SK-N-SH (cell line): ENCODE data around the gene ZNF407. TPM values are rescaled to one million over a fixed set of nuclear protein-coding genes. Genes with fewer than 3 reads are reported as not detected.

Source experiments
- CTCF ChIA-PET: fragments of 300-600, 350-600 bp; formaldehyde crosslinking; extraction: SDS; loops from one replicate; lab custom pipeline; 2021; lab: Yijun Ruan, JAX
- POLR2A ChIA-PET: fragments of 350-600 bp; sonication (Branson Sonifier 250); formaldehyde crosslinking; extraction: SDS; loops from one replicate; lab custom pipeline; 2020; ENCODE audit warnings: antibody characterized with exemption, inconsistent platforms; lab: Yijun Ruan, JAX
- DNase-seq: peaks from one replicate; pipeline ENCODE4 v3.0.0; 2012
- H2AFZ ChIP-seq: fragments of 200-600 bp; sonication (generic); 2 replicates; pipeline ENCODE4 v1.8.1; 2016; ENCODE audit warnings: antibody characterized with exemption, mild to moderate bottlenecking, low read depth
- H3F3A ChIP-seq: fragments of 200-600 bp; sonication (generic); replicated peaks from 2 replicates; pipeline ENCODE3; 2016; ENCODE audit warnings: antibody characterized with exemption, mild to moderate bottlenecking; ENCODE audit not compliant: insufficient read depth
- H3K27ac ChIP-seq, 2 experiments: fragments of 200-500 bp in 1 of 2; fragments of 200-600 bp in 1 of 2; sonication (Bioruptor generic) in 1 of 2; sonication (generic), shearing (Covaris generic) in 1 of 2; 2 replicates each; pipeline versions ENCODE4 v1.5.1 to v1.6.1; 2014 to 2016; ENCODE audit warnings: low read depth in 2 of 2, inconsistent platforms in 1 of 2, low read length in 1 of 2, mild to moderate bottlenecking in 1 of 2, mixed read lengths in 1 of 2
- H3K27me3 ChIP-seq: fragments of 200-600 bp; sonication (generic), shearing (Covaris generic); 2 replicates; pipeline ENCODE4 v1.6.1; 2016; ENCODE audit warnings: mixed run types; ENCODE audit not compliant: insufficient read depth
- H3K36me3 ChIP-seq, 2 experiments: fragments of 200-500 bp in 1 of 2; fragments of 200-600 bp in 1 of 2; sonication (Bioruptor generic) in 1 of 2; sonication (generic) in 1 of 2; replicated peaks in 1 of 2; 2 replicates each; pipeline versions ENCODE3 to v1.5.1; 2014 to 2016; ENCODE audit warnings: low read length in 1 of 2, mild to moderate bottlenecking in 1 of 2; ENCODE audit not compliant: insufficient read depth in 2 of 2, control insufficient read depth in 1 of 2
- H3K4me1 ChIP-seq, 2 experiments: fragments of 200-500 bp in 1 of 2; fragments of 200-600 bp in 1 of 2; sonication (Bioruptor generic) in 1 of 2; sonication (generic), shearing (Covaris generic) in 1 of 2; 2 replicates each; pipeline versions ENCODE4 v1.5.1 to v1.6.1; 2014 to 2016; ENCODE audit warnings: low read depth in 1 of 2, low read length in 1 of 2, mixed run types in 1 of 2; ENCODE audit not compliant: insufficient read depth in 2 of 2, control insufficient read depth in 1 of 2
- H3K4me2 ChIP-seq: fragments of 200-600 bp; sonication (generic), shearing (Covaris generic); 2 replicates; pipeline ENCODE4 v1.6.1; 2017; ENCODE audit warnings: mixed run types
- H3K4me3 ChIP-seq, 2 experiments: fragments of 200-500 bp in 1 of 2; fragments of 200-600 bp in 1 of 2; sonication (Bioruptor generic) in 1 of 2; sonication (generic), shearing (Covaris generic) in 1 of 2; 2 replicates each; pipeline versions ENCODE4 v1.5.1 to v1.8.1; 2014 to 2016; ENCODE audit warnings: low read depth in 2 of 2, inconsistent platforms in 1 of 2, low read length in 1 of 2, mild to moderate bottlenecking in 1 of 2, mixed read lengths in 1 of 2, moderate library complexity in 1 of 2
- H3K79me2 ChIP-seq: fragments of 200-600 bp; sonication (generic); 2 replicates; pipeline ENCODE4 v1.8.1; 2017; ENCODE audit warnings: mild to moderate bottlenecking; ENCODE audit not compliant: insufficient read depth
- H3K9ac ChIP-seq: fragments of 200-600 bp; sonication (generic); 2 replicates; pipeline ENCODE4 v1.6.1; 2017; ENCODE audit warnings: mixed run types
- H3K9me2 ChIP-seq: fragments of 200-600 bp; sonication (generic); 2 replicates; pipeline ENCODE4 v1.6.1; 2017; ENCODE audit warnings: mixed run types
- H3K9me3 ChIP-seq: fragments of 200-600 bp; sonication (generic); 2 replicates; pipeline ENCODE4 v1.6.1; 2017; ENCODE audit warnings: mixed run types, mild to moderate bottlenecking, moderate library complexity
- H4K20me1 ChIP-seq: fragments of 200-600 bp; sonication (generic); 2 replicates; pipeline ENCODE4 v1.6.1; 2017; ENCODE audit warnings: mild to moderate bottlenecking, mixed run types; ENCODE audit not compliant: insufficient read depth
- CHD2 ChIP-seq: fragments of 150-350 bp; IDR thresholded peaks from 2 replicates; pipeline ENCODE4 v1.6.1; 2018; ENCODE audit warnings: low read length; ENCODE audit not compliant: partially characterized antibody
- ELF1 ChIP-seq: IDR thresholded peaks from 2 replicates; pipeline ENCODE4 v1.4.0; 2012
- EP300 ChIP-seq, 2 experiments: IDR thresholded peaks; 2 replicates each; pipeline versions ENCODE4 v1.4.0 to v1.6.1; 2012; ENCODE audit warnings: borderline replicate concordance in 1 of 2, low read depth in 1 of 2, low read length in 1 of 2
- EZH2phosphoT487 ChIP-seq: fragments of 200-600 bp; sonication (generic); IDR thresholded peaks from 2 replicates; pipeline ENCODE4 v1.6.1; 2017; ENCODE audit warnings: low read depth, mixed run types, mild to moderate bottlenecking, antibody characterized with exemption, moderate library complexity, borderline replicate concordance
- FOXJ3 ChIP-seq: sonication (generic); formaldehyde crosslinking; IDR thresholded peaks from 2 replicates; pipeline ENCODE4 v1.5.1; 2020; ENCODE audit warnings: mild to moderate bottlenecking, missing genetic modification reagents
- FOXM1 ChIP-seq: IDR thresholded peaks from 2 replicates; pipeline ENCODE4 v1.4.0; 2012; ENCODE audit warnings: low read depth, mild to moderate bottlenecking
- MAX ChIP-seq: IDR thresholded peaks from 2 replicates; pipeline ENCODE4 v1.4.0; 2012; ENCODE audit warnings: low read depth
- NFIC ChIP-seq: IDR thresholded peaks from 2 replicates; pipeline ENCODE4 v1.4.0; 2012; ENCODE audit warnings: borderline replicate concordance
- NRF1 ChIP-seq: IDR thresholded peaks from 2 replicates; pipeline ENCODE4 v1.6.1; 2012; ENCODE audit warnings: low read depth, mild to moderate bottlenecking, low read length
- POLR2AphosphoS5 ChIP-seq: IDR thresholded peaks from 2 replicates; pipeline ENCODE4 v1.6.1; 2012; ENCODE audit warnings: low read depth, low read length
- RCOR1 ChIP-seq: fragments of 150-350 bp; IDR thresholded peaks from 2 replicates; pipeline ENCODE4 v1.6.1; 2017; ENCODE audit warnings: antibody characterized with exemption, low read length
- RFX5 ChIP-seq: IDR thresholded peaks from 2 replicates; pipeline ENCODE4 v1.6.1; 2012; ENCODE audit warnings: mild to moderate bottlenecking, improper control_type of control experiment, low read length
- SIN3A ChIP-seq: IDR thresholded peaks from 2 replicates; pipeline ENCODE4 v1.6.1; 2012; ENCODE audit warnings: low read depth, mild to moderate bottlenecking, low read length, moderate library complexity, borderline replicate concordance
- TAF1 ChIP-seq: IDR thresholded peaks from 2 replicates; pipeline ENCODE4 v1.6.1; 2012; ENCODE audit warnings: low read depth, mild to moderate bottlenecking, low read length, moderate library complexity, borderline replicate concordance
- TCF12 ChIP-seq: IDR thresholded peaks from 2 replicates; pipeline ENCODE4 v1.4.0; 2012
- USF2 ChIP-seq: fragments of 150-350 bp; IDR thresholded peaks from 2 replicates; pipeline ENCODE4 v1.6.1; 2017; ENCODE audit warnings: antibody characterized with exemption, low read length, low read depth, borderline replicate concordance
- YY1 ChIP-seq: IDR thresholded peaks from 2 replicates; pipeline ENCODE4 v1.4.0; 2012; ENCODE audit warnings: low read depth, mild to moderate bottlenecking
- WGBS: methylation state at CpG from one replicate; pipeline ENCODE4 v1.1.6; 2017; ENCODE audit warnings: low lambda C conversion rate; 5-methylcytosine and 5-hydroxymethylcytosine counted together
- polyA plus RNA-seq, 3 experiments: library from polyadenylated mRNA; depleted of rRNA; stranded (reverse); fragments of >200 nt; gene quantifications; 2 replicates each; pipeline ENCODE4 v1.2.3, GENCODE V29; 2012
- TF ChIP-seq, protein P1 (sequence below): IDR thresholded peaks from 2 replicates; pipeline ENCODE4; 2012

Gene ZNF407
- polyA plus RNA-seq, 1 of the 3 experiments (the other 2 are of a cell fraction), result 2.6 TPM

GRCh38 chr18:74817576-74817975 is 219.9 kb downstream of the ZNF407 start:
- Histone ChIP-seq H3K9ac (no peak overlapping the region), H3K4me2 (no peak overlapping the region), H3K79me2 (no peaks in the 10 kb centered on the region), H2AFZ (no peak overlapping the region), H3K27ac (no peak overlapping the region), H3K36me3 (no peaks in the 10 kb centered on the region), H4K20me1 (no peaks in the 10 kb centered on the region), H3K27me3 (no peaks in the 10 kb centered on the region), H3K4me3 (no peak overlapping the region), H3K9me2 (no peaks in the 10 kb centered on the region), H3K4me1 (peaks cover 0 to 7% of the 10 kb centered on the region in 2 experiments; a peak in 1 of 4 replicates), H3K9me3 (no peaks in the 10 kb centered on the region), H3F3A (peaks cover 5% of the 10 kb centered on the region)
- POLR2A ChIA-PET, result no interaction called here
- TF ChIP-seq EP300 (IDR thresholded peaks at IDR 0.05; ENCODE audit: borderline replicate concordance in 1 of 2, low read depth in 1 of 2, low read length in 1 of 2), result no peak
- no peak for TF ChIP-seq NRF1
- no peak for TF ChIP-seq YY1
- no peak for DNase-seq
- CTCF ChIA-PET, result interaction anchor here (0.8 to 0.9 kb wide), 2 partner anchors 11 kb away, joined by 3 read pairs; no protein-coding TSS in a partner anchor
- 90% methylated on average over 2 of the region's 2 CpGs for WGBS

GRCh38 chr18:74818516-74819175 is 221.0 kb downstream of the ZNF407 start:
- no peaks in the 10 kb centered on the region for H3K79me2 ChIP-seq
- H3K36me3 ChIP-seq, result peaks cover 0 to 10% of the 10 kb centered on the region in 2 experiments
- peak overlapping the region; percentile 35; the same call in 1 of the 2 replicates for H2AFZ ChIP-seq
- H3K27ac ChIP-seq, result peak overlapping the region in 1 of 2 experiments; percentile 64; a peak in 2 of 4 replicates
- 93% methylated on average over 4 of the region's 4 CpGs for WGBS
- H3K4me2 ChIP-seq, result peak overlapping the region; percentile 32; the same call in 1 of the 2 replicates
- peaks cover 5% of the 10 kb centered on the region for H3F3A ChIP-seq
- ChIA-PET POLR2A (no interaction called here), CTCF (interaction anchor here (0.6 to 3.1 kb wide), 4 partner anchors 11 to 124 kb away, joined by 3 to 12 read pairs (median 4); no protein-coding TSS in a partner anchor)
- TF ChIP-seq NRF1, result no peak
- TF ChIP-seq SIN3A, result no peak
- TF ChIP-seq, protein P1, sequence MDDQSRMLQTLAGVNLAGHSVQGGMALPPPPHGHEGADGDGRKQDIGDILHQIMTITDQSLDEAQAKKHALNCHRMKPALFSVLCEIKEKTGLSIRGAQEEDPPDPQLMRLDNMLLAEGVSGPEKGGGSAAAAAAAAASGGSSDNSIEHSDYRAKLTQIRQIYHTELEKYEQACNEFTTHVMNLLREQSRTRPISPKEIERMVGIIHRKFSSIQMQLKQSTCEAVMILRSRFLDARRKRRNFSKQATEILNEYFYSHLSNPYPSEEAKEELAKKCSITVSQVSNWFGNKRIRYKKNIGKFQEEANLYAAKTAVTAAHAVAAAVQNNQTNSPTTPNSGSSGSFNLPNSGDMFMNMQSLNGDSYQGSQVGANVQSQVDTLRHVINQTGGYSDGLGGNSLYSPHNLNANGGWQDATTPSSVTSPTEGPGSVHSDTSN, result no peak
- TF ChIP-seq USF2, result no peak
- TF ChIP-seq ELF1, result no peak
- TF ChIP-seq MAX, result no peak
- TF ChIP-seq POLR2AphosphoS5, result no peak
- no peak for TF ChIP-seq FOXM1
- TF ChIP-seq FOXJ3 (CRISPR knock-in tag), result no peak
- TF ChIP-seq CHD2, result no peak
- TF ChIP-seq RFX5, result no peak
- TF ChIP-seq TCF12, result no peak
- no peak for TF ChIP-seq NFIC
- no peak for TF ChIP-seq RCOR1
- TF ChIP-seq EZH2phosphoT487, result no peak
- TF ChIP-seq YY1, result no peak
- no peak for TF ChIP-seq TAF1
- no peak for TF ChIP-seq EP300 (IDR thresholded peaks at IDR 0.05; ENCODE audit: borderline replicate concordance in 1 of 2, low read depth in 1 of 2, low read length in 1 of 2)
- no peak overlapping the region for H3K9ac ChIP-seq
- no peak for DNase-seq
- H3K4me3 ChIP-seq, result no peak overlapping the region
- H3K4me1 ChIP-seq, result peaks cover 0 to 7% of the 10 kb centered on the region in 2 experiments; a peak in 1 of 4 replicates
- no peaks in the 10 kb centered on the region for H3K9me2 ChIP-seq
- H3K27me3 ChIP-seq, result no peaks in the 10 kb centered on the region
- no peaks in the 10 kb centered on the region for H3K9me3 ChIP-seq
- no peaks in the 10 kb centered on the region for H4K20me1 ChIP-seq
